GM23248 (cell line): ENCODE data around the gene TCAIM.

Experiments
- EZH2 ChIP-seq: fragments of 200-600 bp; sonication (generic); IDR thresholded peaks from 2 replicates; pipeline ENCODE4 v1.6.1; 2018; ENCODE audit warnings: antibody characterized with exemption, mild to moderate bottlenecking; ENCODE audit not compliant: insufficient read depth, poor library complexity, severe bottlenecking
- EZH2phosphoT487 ChIP-seq: fragments of 200-600 bp; sonication (generic); IDR thresholded peaks from 2 replicates; pipeline ENCODE4 v1.6.1; 2018; ENCODE audit warnings: antibody characterized with exemption, moderate library complexity, mild to moderate bottlenecking, low read depth; ENCODE audit not compliant: insufficient read depth

- TF ChIP-seq EZH2 (no peak), EZH2phosphoT487 (no peak)
These were observed 17.2 kb upstream of the TCAIM start for GRCh38 chr3:44321335-44321734.
